ENCODE results near the gene TMEM204.

DNA sequence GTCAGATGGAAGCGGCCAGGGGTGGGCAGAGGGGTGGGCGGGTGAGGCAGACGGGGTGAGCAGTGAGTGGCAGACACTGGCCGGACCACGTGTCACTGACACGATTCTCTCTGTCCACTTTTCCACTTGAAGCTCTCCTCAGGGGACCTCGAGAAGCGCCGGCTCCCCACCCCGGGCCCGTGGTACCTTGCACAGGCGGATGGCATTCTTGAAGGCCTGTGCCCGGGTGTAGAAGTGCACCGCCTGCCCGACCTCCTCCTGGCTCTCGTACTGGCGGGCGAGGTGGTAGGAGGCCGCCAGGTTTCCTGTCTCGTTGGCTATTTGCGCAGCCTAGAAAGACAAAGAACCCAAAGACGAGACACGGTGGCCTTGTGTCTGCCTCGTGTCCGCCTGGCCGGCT, 9.1 kb upstream of the TMEM204 start:
- TF ChIP-seq, protein P1, sequence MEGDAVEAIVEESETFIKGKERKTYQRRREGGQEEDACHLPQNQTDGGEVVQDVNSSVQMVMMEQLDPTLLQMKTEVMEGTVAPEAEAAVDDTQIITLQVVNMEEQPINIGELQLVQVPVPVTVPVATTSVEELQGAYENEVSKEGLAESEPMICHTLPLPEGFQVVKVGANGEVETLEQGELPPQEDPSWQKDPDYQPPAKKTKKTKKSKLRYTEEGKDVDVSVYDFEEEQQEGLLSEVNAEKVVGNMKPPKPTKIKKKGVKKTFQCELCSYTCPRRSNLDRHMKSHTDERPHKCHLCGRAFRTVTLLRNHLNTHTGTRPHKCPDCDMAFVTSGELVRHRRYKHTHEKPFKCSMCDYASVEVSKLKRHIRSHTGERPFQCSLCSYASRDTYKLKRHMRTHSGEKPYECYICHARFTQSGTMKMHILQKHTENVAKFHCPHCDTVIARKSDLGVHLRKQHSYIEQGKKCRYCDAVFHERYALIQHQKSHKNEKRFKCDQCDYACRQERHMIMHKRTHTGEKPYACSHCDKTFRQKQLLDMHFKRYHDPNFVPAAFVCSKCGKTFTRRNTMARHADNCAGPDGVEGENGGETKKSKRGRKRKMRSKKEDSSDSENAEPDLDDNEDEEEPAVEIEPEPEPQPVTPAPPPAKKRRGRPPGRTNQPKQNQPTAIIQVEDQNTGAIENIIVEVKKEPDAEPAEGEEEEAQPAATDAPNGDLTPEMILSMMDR (IDR thresholded peaks at IDR 0.05), result no peak
- no peak for TF ChIP-seq EP300 (IDR thresholded peaks at IDR 0.05)
- no peak for TF ChIP-seq POLR2A (IDR thresholded peaks at IDR 0.05)

Data from ovary (tissue), 3 donors.